Epithelial cell of esophagus (primary cell): ENCODE measurements around the gene CUBN.

Experiments
- DNase-seq: peaks from one replicate; pipeline ENCODE4 v3.0.0; 2010; ENCODE audit warnings: low read depth
- H3K4me3 ChIP-seq: 2 replicates; pipeline ENCODE4 v1.5.1; 2011; ENCODE audit warnings: mild to moderate bottlenecking, low read length, control low read depth
- TF ChIP-seq, protein P1 (sequence below): IDR thresholded peaks from 2 replicates; pipeline ENCODE4 v1.5.1; 2011; ENCODE audit warnings: low read depth, mild to moderate bottlenecking, low read length, control low read depth, inconsistent platforms; ENCODE audit not compliant: insufficient read depth; ENCODE audit errors: missing control alignments

Gene CUBN

GRCh38 chr10:17006631-17007417 lies 122.8 kb downstream of the CUBN start:
- no peak overlapping the region for H3K4me3 ChIP-seq
- TF ChIP-seq, protein P1, sequence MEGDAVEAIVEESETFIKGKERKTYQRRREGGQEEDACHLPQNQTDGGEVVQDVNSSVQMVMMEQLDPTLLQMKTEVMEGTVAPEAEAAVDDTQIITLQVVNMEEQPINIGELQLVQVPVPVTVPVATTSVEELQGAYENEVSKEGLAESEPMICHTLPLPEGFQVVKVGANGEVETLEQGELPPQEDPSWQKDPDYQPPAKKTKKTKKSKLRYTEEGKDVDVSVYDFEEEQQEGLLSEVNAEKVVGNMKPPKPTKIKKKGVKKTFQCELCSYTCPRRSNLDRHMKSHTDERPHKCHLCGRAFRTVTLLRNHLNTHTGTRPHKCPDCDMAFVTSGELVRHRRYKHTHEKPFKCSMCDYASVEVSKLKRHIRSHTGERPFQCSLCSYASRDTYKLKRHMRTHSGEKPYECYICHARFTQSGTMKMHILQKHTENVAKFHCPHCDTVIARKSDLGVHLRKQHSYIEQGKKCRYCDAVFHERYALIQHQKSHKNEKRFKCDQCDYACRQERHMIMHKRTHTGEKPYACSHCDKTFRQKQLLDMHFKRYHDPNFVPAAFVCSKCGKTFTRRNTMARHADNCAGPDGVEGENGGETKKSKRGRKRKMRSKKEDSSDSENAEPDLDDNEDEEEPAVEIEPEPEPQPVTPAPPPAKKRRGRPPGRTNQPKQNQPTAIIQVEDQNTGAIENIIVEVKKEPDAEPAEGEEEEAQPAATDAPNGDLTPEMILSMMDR = no peak
- DNase-seq = peak; percentile 26

GRCh38 chr10:17005621-17006566 lies 123.7 kb downstream of the CUBN start:
- TF ChIP-seq, protein P1 = no peak
- no peak overlapping the region for H3K4me3 ChIP-seq
- DNase-seq = peak; percentile 88

- H3K4me3 ChIP-seq = no peak overlapping the region
- peak; percentile 40 for DNase-seq
- TF ChIP-seq, protein P1 = no peak
Measured at GRCh38 chr10:17004801-17005380, 124.7 kb downstream of the CUBN start.

DNA sequence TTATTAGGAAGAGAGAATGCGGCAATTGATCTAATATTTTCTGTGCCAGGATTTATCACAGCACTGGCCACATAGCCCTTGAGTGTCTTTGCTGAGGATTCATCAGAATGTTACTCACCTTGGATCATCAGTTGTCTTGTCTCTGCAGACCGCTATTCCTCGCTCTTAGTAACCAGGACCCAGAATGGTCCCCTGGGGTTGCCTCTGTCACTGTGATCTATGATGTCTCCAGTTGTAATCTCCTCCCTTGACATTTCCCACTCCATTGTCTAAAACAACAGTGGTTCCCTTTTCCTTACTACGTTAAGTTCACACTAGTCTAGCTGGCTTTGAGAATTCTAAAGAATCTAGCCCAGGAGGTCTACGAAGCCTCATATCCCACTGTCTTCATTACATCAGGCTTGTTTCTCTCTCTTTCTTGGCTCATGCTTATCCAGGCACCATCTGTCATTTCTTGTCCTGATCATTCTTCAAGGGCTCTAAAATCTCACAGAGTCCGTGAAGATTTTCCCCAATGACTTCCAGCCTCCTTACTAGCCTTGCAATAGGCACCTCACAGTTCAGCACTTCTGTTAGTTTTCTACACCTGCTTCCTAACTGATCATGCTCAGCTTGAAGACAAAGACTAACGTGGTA lies 125.8 kb downstream of the CUBN start:
- TF ChIP-seq, protein P1 = no peak
- H3K4me3 ChIP-seq = no peak overlapping the region
- no peak for DNase-seq

GRCh38 chr10:17003151-17003550 lies 126.5 kb downstream of the CUBN start:
- H3K4me3 ChIP-seq = no peak overlapping the region
- TF ChIP-seq, protein P1 = no peak
- DNase-seq = no peak

- TF ChIP-seq, protein P1 = no peak
- DNase-seq = no peak
- no peak overlapping the region for H3K4me3 ChIP-seq
Measured at GRCh38 chr10:17001961-17002749, 127.5 kb downstream of the CUBN start.
